ENCODE measurements around the gene FCRLB.
"Not testable (repeated sequence)": the region's sequence is repeated elsewhere in the genome, so short reads cannot be mapped to it uniquely, and the experiment has no call there.

FCRLB gene

GRCh38 chr1:161766102-161766981 is 45.0 kb downstream of the FCRLB start, which contains the start of gene ATF6:
Gene ATF6, plus strand, starts transcription at chr1:161766320. Its CDS starts 41 bp downstream, at chr1:161766361.
- TF ChIP-seq ZFX (IDR thresholded peaks at IDR 0.05): no peak
- TF ChIP-seq, protein P1, sequence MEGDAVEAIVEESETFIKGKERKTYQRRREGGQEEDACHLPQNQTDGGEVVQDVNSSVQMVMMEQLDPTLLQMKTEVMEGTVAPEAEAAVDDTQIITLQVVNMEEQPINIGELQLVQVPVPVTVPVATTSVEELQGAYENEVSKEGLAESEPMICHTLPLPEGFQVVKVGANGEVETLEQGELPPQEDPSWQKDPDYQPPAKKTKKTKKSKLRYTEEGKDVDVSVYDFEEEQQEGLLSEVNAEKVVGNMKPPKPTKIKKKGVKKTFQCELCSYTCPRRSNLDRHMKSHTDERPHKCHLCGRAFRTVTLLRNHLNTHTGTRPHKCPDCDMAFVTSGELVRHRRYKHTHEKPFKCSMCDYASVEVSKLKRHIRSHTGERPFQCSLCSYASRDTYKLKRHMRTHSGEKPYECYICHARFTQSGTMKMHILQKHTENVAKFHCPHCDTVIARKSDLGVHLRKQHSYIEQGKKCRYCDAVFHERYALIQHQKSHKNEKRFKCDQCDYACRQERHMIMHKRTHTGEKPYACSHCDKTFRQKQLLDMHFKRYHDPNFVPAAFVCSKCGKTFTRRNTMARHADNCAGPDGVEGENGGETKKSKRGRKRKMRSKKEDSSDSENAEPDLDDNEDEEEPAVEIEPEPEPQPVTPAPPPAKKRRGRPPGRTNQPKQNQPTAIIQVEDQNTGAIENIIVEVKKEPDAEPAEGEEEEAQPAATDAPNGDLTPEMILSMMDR (conservative IDR thresholded peaks at IDR 0.05): no peak
- H3K27ac ChIP-seq: peak within 1 kb of the TSS; percentile 76

DNA sequence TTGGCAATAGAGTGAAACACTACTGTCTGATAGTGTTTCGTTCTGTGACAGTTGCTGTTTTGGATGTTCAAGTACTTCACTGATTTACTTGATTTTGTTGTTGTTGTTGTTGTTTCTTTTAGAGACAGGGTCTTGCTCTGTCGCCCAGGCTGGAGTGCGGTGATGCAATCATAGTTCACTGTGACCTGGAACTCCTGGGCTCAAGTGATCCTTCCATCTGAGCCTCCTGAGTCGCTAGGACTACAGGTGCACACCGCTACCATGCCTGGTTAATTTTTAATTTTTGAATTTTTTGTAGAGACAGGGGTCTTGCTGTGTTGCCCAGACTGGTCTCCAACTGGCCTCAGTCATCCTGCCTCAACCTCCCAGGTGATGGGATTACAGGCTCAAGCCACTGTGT is 47.1 kb downstream of the FCRLB start:
- TF ChIP-seq, protein P1 (conservative IDR thresholded peaks at IDR 0.05): no peak
- no peak for TF ChIP-seq ZFX (IDR thresholded peaks at IDR 0.05)

DNA sequence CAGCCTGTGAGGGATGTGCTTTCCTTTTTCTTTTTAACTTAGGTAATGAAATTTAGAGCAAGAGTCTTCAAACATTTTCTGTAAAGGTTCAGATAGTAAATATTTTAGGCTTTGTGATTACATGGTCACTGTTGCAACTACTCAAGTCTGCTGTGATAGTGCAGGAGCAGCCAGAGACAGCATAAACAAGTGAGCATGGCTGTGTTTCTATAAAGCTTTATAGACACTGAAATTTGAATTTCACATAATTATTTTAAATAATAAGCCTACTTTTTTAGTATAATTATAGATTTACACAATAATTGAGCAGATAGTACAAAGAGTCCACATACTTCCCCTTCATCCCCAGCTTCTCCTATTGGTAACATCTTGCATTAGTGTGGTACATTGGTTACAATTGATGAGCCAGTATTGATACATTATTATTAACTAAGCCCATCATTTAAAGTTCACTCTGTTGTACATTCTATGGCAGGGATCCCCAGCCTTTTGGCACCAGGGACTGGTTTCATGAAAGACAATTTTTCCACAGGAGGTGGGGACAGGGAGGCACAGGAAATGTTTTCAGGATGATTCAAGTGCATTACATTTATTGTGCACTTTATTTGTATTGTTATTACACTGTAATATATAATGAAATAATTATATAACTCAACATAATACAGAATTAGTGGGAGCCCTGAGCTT is 47.8 kb downstream of the FCRLB start:
- TF ChIP-seq ZFX (IDR thresholded peaks at IDR 0.05): no peak
- TF ChIP-seq, protein P1 (conservative IDR thresholded peaks at IDR 0.05): no peak
- H3K27ac ChIP-seq: no peak overlapping the region

More for the DNA sequence above, 47.1 kb downstream of the FCRLB start:
- H3K27ac ChIP-seq: no peak overlapping the region

DNA sequence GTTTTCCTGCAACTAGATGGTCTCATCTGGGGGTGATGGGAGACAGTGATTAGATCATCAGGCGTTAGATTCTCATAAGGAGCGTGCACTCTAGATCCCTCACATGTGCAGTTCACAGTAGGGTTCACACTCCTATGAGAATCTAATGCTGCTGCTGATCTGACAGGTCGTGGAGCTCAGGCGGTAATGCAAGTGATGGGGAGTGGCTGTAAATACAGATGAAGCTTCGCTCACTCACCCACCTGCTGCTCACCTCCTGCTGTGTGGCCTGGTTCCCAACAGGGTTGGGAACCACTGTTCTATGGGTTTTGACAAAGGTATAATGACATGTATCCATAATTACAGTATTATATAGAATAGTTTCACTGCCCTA is 48.3 kb downstream of the FCRLB start:
- H3K27ac ChIP-seq: not testable (repeated sequence)

DNA sequence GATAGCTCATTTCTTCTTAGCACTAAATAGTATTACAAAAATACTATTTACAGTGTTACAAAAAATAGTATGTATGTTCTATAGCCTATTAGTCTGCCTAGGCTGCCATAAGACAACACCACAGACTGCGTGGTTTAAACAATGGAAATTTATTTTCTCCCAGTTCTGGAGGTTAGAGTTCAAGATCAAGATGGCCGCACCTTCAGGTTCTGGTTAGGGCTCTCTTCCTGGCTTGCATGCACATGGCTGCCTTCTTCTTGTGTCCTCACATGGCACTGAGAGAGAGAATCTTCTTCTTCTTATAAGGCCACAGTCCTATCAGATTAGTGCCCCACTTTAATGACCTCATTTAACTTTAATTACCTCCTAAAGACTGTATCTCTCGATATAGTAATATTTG is 48.9 kb downstream of the FCRLB start:
- TF ChIP-seq, protein P1 (conservative IDR thresholded peaks at IDR 0.05): no peak
- no peak for TF ChIP-seq ZFX (IDR thresholded peaks at IDR 0.05)

GRCh38 chr1:161771161-161771560 is 49.8 kb downstream of the FCRLB start:
- TF ChIP-seq, protein P1 (conservative IDR thresholded peaks at IDR 0.05): no peak
- TF ChIP-seq ZFX (IDR thresholded peaks at IDR 0.05): no peak
- H3K27ac ChIP-seq: no peak overlapping the region

More for the DNA sequence above, 48.9 kb downstream of the FCRLB start:
- no peak overlapping the region for H3K27ac ChIP-seq

GRCh38 chr1:161771973-161772372 is 50.6 kb downstream of the FCRLB start:
- H3K27ac ChIP-seq: no peak overlapping the region
- TF ChIP-seq, protein P1 (conservative IDR thresholded peaks at IDR 0.05): no peak
- TF ChIP-seq ZFX (IDR thresholded peaks at IDR 0.05): no peak
